HG02938 (cell line): ENCODE measurements around the gene TTC27.

Experiments
- ATAC-seq: cut with Tn5 transposase; IDR thresholded peaks from one replicate; pipeline ENCODE4 v1.9.1; 2021; ENCODE audit warnings: mild to moderate bottlenecking, moderate library complexity; ENCODE audit not compliant: unreplicated experiment

TTC27 gene

GRCh38 chr2:32666704-32667103, 38.9 kb downstream of the TTC27 start:
- ATAC-seq = no peak

GRCh38 chr2:32668254-32668653, 40.4 kb downstream of the TTC27 start:
- ATAC-seq = no peak

GRCh38 chr2:32671885-32672533, 44.2 kb downstream of the TTC27 start:
- no peak for ATAC-seq

GRCh38 chr2:32678825-32679224, 51.0 kb downstream of the TTC27 start:
- ATAC-seq = no peak

- ATAC-seq = no peak
These were observed 53.1 kb downstream of the TTC27 start for GRCh38 chr2:32680942-32681341.

- no peak for ATAC-seq
These were observed 55.8 kb downstream of the TTC27 start for GRCh38 chr2:32683520-32684086.

- peak; percentile 80 for ATAC-seq
These were observed 60.7 kb downstream of the TTC27 start for GRCh38 chr2:32688541-32688940.

GRCh38 chr2:32691678-32692077, 63.8 kb downstream of the TTC27 start:
- ATAC-seq = no peak

GRCh38 chr2:32696439-32696838, 68.6 kb downstream of the TTC27 start:
- no peak for ATAC-seq

- ATAC-seq = no peak
These were observed 69.3 kb downstream of the TTC27 start for GRCh38 chr2:32697156-32697555.

- ATAC-seq = no peak
These were observed 71.3 kb downstream of the TTC27 start for GRCh38 chr2:32699151-32699550.

- ATAC-seq = no peak
These were observed 74.0 kb downstream of the TTC27 start for GRCh38 chr2:32701806-32702205.

- ATAC-seq = no peak
These were observed 74.6 kb downstream of the TTC27 start for GRCh38 chr2:32702303-32703064.

- no peak for ATAC-seq
These were observed 79.1 kb downstream of the TTC27 start for GRCh38 chr2:32706815-32707579.

GRCh38 chr2:32711219-32711618, 83.4 kb downstream of the TTC27 start:
- no peak for ATAC-seq

- ATAC-seq = no peak
These were observed 84.2 kb downstream of the TTC27 start for GRCh38 chr2:32711908-32712501.

- no peak for ATAC-seq
These were observed 85.0 kb downstream of the TTC27 start for GRCh38 chr2:32712870-32713269.

- no peak for ATAC-seq
These were observed 86.7 kb downstream of the TTC27 start for GRCh38 chr2:32714521-32714920.

- peak; percentile 95 for ATAC-seq
These were observed 87.6 kb downstream of the TTC27 start for GRCh38 chr2:32715391-32715841.

GRCh38 chr2:32715981-32716380, 88.1 kb downstream of the TTC27 start:
- no peak for ATAC-seq

- ATAC-seq = no peak
These were observed 88.7 kb downstream of the TTC27 start for GRCh38 chr2:32716598-32716997.
